NOMO-1 treated with dmso at 0.1 percent for 144 hours (cell line): ENCODE results near the gene KIF2C.
A peak's percentile ranks its signal among the peaks of the same experiment; 100 is the strongest.
"Not testable (repeated sequence)": the region's sequence is repeated elsewhere in the genome, so short reads cannot be mapped to it uniquely, and the experiment has no call there.

ENCODE experiments used
- DNase-seq: peaks from one replicate; lab custom pipeline; 2025; ENCODE audit not compliant: unreplicated experiment; lab: John Stamatoyannopoulos, UW

KIF2C gene

GRCh38 chr1:44718091-44718490, 21.5 kb upstream of the KIF2C start:
- DNase-seq = no peak

GRCh38 chr1:44719318-44719717, 20.3 kb upstream of the KIF2C start:
- no peak for DNase-seq

- no peak for DNase-seq
Observed at GRCh38 chr1:44720281-44720680, 19.4 kb upstream of the KIF2C start.

- DNase-seq = peak; percentile 99
Observed at GRCh38 chr1:44721485-44722361, 17.9 kb upstream of the KIF2C start.

GRCh38 chr1:44723064-44723463, 16.6 kb upstream of the KIF2C start:
- peak; percentile 72 for DNase-seq

- DNase-seq = peak; percentile 91
Observed at GRCh38 chr1:44723496-44724295, 15.9 kb upstream of the KIF2C start.

- DNase-seq = no peak
Observed at GRCh38 chr1:44724296-44724954, 15.2 kb upstream of the KIF2C start.

- no peak for DNase-seq
Observed at GRCh38 chr1:44724955-44725698, 14.5 kb upstream of the KIF2C start.

- peak; percentile 95 for DNase-seq
Observed at GRCh38 chr1:44730741-44731512, 8.7 kb upstream of the KIF2C start, which contains the start of gene RNU5D-1. TSS of gene RNU5D-1 (minus strand) at chr1:44731170.

GRCh38 chr1:44733365-44733764, 6.3 kb upstream of the KIF2C start:
- no peak for DNase-seq

GRCh38 chr1:44733784-44734183, 5.9 kb upstream of the KIF2C start:
- no peak for DNase-seq

GRCh38 chr1:44735992-44736391, 3.6 kb upstream of the KIF2C start:
- DNase-seq = no peak

- DNase-seq = not testable (repeated sequence)
Observed at GRCh38 chr1:44738953-44739306, 707 bp upstream of the KIF2C start.

- DNase-seq = no peak
Observed at GRCh38 chr1:44740179-44740617, 561 bp downstream of the KIF2C start.

- DNase-seq = no peak
Observed at GRCh38 chr1:44743211-44743610, 3.6 kb downstream of the KIF2C start.

GRCh38 chr1:44747878-44748277, 8.2 kb downstream of the KIF2C start:
- DNase-seq = no peak

- no peak for DNase-seq
Observed at GRCh38 chr1:44757420-44757819, 17.8 kb downstream of the KIF2C start.

GRCh38 chr1:44759077-44759476, 19.4 kb downstream of the KIF2C start:
- DNase-seq = no peak

- DNase-seq = no peak
Observed at GRCh38 chr1:44760876-44761275, 21.2 kb downstream of the KIF2C start.

- not testable (repeated sequence) for DNase-seq
Observed at GRCh38 chr1:44766421-44766820, 26.8 kb downstream of the KIF2C start.
